ENCODE measurements around the gene ABLIM2. TPM values are rescaled to one million over a fixed set of nuclear protein-coding genes. Genes with fewer than 3 reads are reported as not detected.

The ABLIM2 gene
- total RNA-seq, 2 donors from 2014 or later: 6.0 to 20.8 TPM

GRCh38 chr4:8150152-8151090 lies 8.2 kb downstream of the ABLIM2 start:
- H3K27ac ChIP-seq: no peak overlapping the region
- ATAC-seq: no peak
- no peaks in the 10 kb centered on the region for H3K36me3 ChIP-seq (replicated peaks in 1 of 2; ENCODE audit: insufficient read depth in 1 of 2, low read depth in 2 of 2)
- H3K4me3 ChIP-seq: no peak overlapping the region
- H3K4me1 ChIP-seq: peaks cover 8% of the 10 kb centered on the region
- no peak for TF ChIP-seq CTCF (IDR thresholded peaks at IDR 0.05)
- no peak for DNase-seq
- 82 to 84% methylated on average over 29 of the region's 29 CpGs for WGBS, 2 donors
- no peaks in the 10 kb centered on the region for H3K27me3 ChIP-seq
- intact Hi-C loops (cut with DNase I): no loop called here
- no peaks in the 10 kb centered on the region for H3K9me3 ChIP-seq

- H3K4me3 ChIP-seq: no peak overlapping the region
- 75% methylated on average over 4 to 7 of the region's 7 CpGs for WGBS, 2 donors
- intact Hi-C loops (cut with DNase I): no loop called here
- ATAC-seq (no peak), DNase-seq (no peak)
- peaks cover 16% of the 10 kb centered on the region for H3K4me1 ChIP-seq
- H3K27me3 ChIP-seq: no peaks in the 10 kb centered on the region
- no peak overlapping the region for H3K27ac ChIP-seq
- TF ChIP-seq POLR2A (IDR thresholded peaks at IDR 0.05): no peak
- TF ChIP-seq CTCF (IDR thresholded peaks at IDR 0.05): no peak
- no peaks in the 10 kb centered on the region for H3K36me3 ChIP-seq (replicated peaks in 1 of 2; ENCODE audit: insufficient read depth in 1 of 2, low read depth in 2 of 2)
- H3K9me3 ChIP-seq: no peaks in the 10 kb centered on the region
Measured at GRCh38 chr4:8149664-8150063, 8.9 kb downstream of the ABLIM2 start.

- H3K36me3 ChIP-seq (replicated peaks in 1 of 2; ENCODE audit: insufficient read depth in 1 of 2, low read depth in 2 of 2): no peaks in the 10 kb centered on the region
- no peak for TF ChIP-seq POLR2A (IDR thresholded peaks at IDR 0.05)
- no peak for TF ChIP-seq CTCF (IDR thresholded peaks at IDR 0.05)
- DNase-seq (no peak), ATAC-seq (no peak)
- WGBS, 2 donors: 93% methylated on average over 8 to 14 of the region's 14 CpGs
- H3K4me1 ChIP-seq: peaks cover 23% of the 10 kb centered on the region
- H3K9me3 ChIP-seq: no peaks in the 10 kb centered on the region
- H3K27ac ChIP-seq: no peak overlapping the region
- intact Hi-C loops (cut with DNase I): no loop called here
- no peak overlapping the region for H3K4me3 ChIP-seq
- no peaks in the 10 kb centered on the region for H3K27me3 ChIP-seq
Measured at GRCh38 chr4:8148785-8149435, 9.7 kb downstream of the ABLIM2 start.

GRCh38 chr4:8148159-8148558 lies 10.5 kb downstream of the ABLIM2 start:
- H3K27me3 ChIP-seq: no peaks in the 10 kb centered on the region
- DNase-seq (no peak), ATAC-seq (no peak)
- H3K36me3 ChIP-seq (replicated peaks in 1 of 2; ENCODE audit: insufficient read depth in 1 of 2, low read depth in 2 of 2): no peaks in the 10 kb centered on the region
- H3K27ac ChIP-seq: no peak overlapping the region
- H3K4me1 ChIP-seq: peaks cover 24% of the 10 kb centered on the region
- no peaks in the 10 kb centered on the region for H3K9me3 ChIP-seq
- intact Hi-C loops (cut with DNase I): no loop called here
- H3K4me3 ChIP-seq: no peak overlapping the region
- 88 to 93% methylated on average over 10 to 13 of the region's 13 CpGs for WGBS, 2 donors
- TF ChIP-seq POLR2A (IDR thresholded peaks at IDR 0.05): no peak
- TF ChIP-seq CTCF (IDR thresholded peaks at IDR 0.05): no peak

Data from body of pancreas (tissue), 4 donors.